Measurements from ENCODE around the gene ATAT1. TPM values are rescaled to one million over a fixed set of nuclear protein-coding genes. Genes with fewer than 3 reads are reported as not detected.

ATAT1 gene
- total and polyA plus RNA-seq, 9 of the 15 experiments (the other 6 are each of a cell fraction or from before 2014, with no cell fraction given) = 0.65 to 5.8 (median 1.6) TPM

GRCh38 chr6:30683183-30683979 lies 56.7 kb downstream of the ATAT1 start (continued):
- TF ChIP-seq ELF2 (CRISPR knock-in tag; IDR thresholded peaks at IDR 0.05) (0 out of 2 replicates have a peak, but pooled peaks have one; percentile 16), FOXA3 (CRISPR knock-in tag; conservative IDR thresholded peaks at IDR 0.05 in 1 of 2, IDR thresholded peaks at IDR 0.05 in 1 of 2) (peak in 1 of 2 experiments; percentile 71; a peak in 2 of 4 replicates), MAX (CRISPR knock-in tag; IDR thresholded peaks at IDR 0.05) (peak; percentile 49; the same call in 1 of the 2 replicates), ZNF232 (CRISPR knock-in tag; IDR thresholded peaks at IDR 0.05) (0 out of 2 replicates have a peak, but pooled peaks have one; percentile 13), JUN (IDR thresholded peaks at IDR 0.05; ENCODE audit: borderline replicate concordance, low read depth, low read length) (no peak), JUN (CRISPR knock-in tag; IDR thresholded peaks at IDR 0.05; ENCODE audit: borderline replicate concordance) (peak; percentile 77; the same call in 1 of the 2 replicates), AFF1 (IDR thresholded peaks at IDR 0.05; ENCODE audit: low read depth in 1 of 2, partially characterized antibody in 2 of 2) (peak in 1 of 2 experiments; percentile 19), RFX5 (IDR thresholded peaks at IDR 0.05; ENCODE audit: low read depth, low read length) (no peak), ZNF143 (CRISPR knock-in tag; IDR thresholded peaks at IDR 0.05) (peak; percentile 50; the same call in 1 of the 2 replicates), KLF16 (IDR thresholded peaks at IDR 0.05) (no peak)
- TF ChIP-seq, protein P1, sequence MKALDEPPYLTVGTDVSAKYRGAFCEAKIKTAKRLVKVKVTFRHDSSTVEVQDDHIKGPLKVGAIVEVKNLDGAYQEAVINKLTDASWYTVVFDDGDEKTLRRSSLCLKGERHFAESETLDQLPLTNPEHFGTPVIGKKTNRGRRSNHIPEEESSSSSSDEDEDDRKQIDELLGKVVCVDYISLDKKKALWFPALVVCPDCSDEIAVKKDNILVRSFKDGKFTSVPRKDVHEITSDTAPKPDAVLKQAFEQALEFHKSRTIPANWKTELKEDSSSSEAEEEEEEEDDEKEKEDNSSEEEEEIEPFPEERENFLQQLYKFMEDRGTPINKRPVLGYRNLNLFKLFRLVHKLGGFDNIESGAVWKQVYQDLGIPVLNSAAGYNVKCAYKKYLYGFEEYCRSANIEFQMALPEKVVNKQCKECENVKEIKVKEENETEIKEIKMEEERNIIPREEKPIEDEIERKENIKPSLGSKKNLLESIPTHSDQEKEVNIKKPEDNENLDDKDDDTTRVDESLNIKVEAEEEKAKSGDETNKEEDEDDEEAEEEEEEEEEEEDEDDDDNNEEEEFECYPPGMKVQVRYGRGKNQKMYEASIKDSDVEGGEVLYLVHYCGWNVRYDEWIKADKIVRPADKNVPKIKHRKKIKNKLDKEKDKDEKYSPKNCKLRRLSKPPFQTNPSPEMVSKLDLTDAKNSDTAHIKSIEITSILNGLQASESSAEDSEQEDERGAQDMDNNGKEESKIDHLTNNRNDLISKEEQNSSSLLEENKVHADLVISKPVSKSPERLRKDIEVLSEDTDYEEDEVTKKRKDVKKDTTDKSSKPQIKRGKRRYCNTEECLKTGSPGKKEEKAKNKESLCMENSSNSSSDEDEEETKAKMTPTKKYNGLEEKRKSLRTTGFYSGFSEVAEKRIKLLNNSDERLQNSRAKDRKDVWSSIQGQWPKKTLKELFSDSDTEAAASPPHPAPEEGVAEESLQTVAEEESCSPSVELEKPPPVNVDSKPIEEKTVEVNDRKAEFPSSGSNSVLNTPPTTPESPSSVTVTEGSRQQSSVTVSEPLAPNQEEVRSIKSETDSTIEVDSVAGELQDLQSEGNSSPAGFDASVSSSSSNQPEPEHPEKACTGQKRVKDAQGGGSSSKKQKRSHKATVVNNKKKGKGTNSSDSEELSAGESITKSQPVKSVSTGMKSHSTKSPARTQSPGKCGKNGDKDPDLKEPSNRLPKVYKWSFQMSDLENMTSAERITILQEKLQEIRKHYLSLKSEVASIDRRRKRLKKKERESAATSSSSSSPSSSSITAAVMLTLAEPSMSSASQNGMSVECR (CRISPR knock-in tag; IDR thresholded peaks at IDR 0.05) = peak; percentile 83
- TF ChIP-seq, protein P2, sequence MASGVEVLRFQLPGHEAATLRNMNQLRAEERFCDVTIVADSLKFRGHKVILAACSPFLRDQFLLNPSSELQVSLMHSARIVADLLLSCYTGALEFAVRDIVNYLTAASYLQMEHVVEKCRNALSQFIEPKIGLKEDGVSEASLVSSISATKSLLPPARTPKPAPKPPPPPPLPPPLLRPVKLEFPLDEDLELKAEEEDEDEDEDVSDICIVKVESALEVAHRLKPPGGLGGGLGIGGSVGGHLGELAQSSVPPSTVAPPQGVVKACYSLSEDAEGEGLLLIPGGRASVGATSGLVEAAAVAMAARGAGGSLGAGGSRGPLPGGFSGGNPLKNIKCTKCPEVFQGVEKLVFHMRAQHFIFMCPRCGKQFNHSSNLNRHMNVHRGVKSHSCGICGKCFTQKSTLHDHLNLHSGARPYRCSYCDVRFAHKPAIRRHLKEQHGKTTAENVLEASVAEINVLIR (CRISPR knock-in tag; IDR thresholded peaks at IDR 0.05) = no peak
- TF ChIP-seq, protein P3, sequence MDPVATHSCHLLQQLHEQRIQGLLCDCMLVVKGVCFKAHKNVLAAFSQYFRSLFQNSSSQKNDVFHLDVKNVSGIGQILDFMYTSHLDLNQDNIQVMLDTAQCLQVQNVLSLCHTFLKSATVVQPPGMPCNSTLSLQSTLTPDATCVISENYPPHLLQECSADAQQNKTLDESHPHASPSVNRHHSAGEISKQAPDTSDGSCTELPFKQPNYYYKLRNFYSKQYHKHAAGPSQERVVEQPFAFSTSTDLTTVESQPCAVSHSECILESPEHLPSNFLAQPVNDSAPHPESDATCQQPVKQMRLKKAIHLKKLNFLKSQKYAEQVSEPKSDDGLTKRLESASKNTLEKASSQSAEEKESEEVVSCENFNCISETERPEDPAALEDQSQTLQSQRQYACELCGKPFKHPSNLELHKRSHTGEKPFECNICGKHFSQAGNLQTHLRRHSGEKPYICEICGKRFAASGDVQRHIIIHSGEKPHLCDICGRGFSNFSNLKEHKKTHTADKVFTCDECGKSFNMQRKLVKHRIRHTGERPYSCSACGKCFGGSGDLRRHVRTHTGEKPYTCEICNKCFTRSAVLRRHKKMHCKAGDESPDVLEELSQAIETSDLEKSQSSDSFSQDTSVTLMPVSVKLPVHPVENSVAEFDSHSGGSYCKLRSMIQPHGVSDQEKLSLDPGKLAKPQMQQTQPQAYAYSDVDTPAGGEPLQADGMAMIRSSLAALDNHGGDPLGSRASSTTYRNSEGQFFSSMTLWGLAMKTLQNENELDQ (CRISPR knock-in tag; IDR thresholded peaks at IDR 0.05; ENCODE audit: borderline replicate concordance) = no peak

Data from K562 (cell line).